ENCODE measurements around the gene CPXM2.

DNA sequence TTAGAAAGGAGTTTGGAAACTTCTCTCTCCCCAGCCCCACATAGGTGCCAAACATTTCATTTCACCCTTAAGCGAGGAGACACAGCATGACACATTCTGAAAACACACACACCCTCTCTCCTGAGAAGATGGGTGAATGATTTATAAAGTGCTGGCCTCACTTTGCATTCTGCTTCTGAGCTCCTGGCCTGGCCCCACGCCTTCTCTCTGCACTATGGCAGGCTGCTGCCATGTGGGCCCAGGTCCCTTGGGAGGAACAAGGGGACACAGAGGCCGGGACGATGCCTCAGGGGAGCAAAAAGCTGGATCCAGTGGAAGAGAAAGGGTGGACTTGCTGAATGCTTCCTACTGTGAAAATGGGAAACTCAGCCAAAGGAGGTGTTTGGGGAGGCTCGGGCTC, 56.0 kb downstream of the CPXM2 start:
- TF ChIP-seq EZH2phosphoT487 (IDR thresholded peaks at IDR 0.05; ENCODE audit: insufficient read depth, low read depth) (no peak), EZH2 (IDR thresholded peaks at IDR 0.05; ENCODE audit: insufficient read depth, poor library complexity, severe bottlenecking) (no peak)
